HepG2 (cell line): ENCODE measurements around the gene RAMP3. TPM values are rescaled to one million over a fixed set of nuclear protein-coding genes. Genes with fewer than 3 reads are reported as not detected.

Experiments used
- ATAC-seq: fragments of 200-7000 bp; cut with Tn5 transposase; 3 replicates; pipeline ENCODE4 v1.9.1; 2020; ENCODE audit warnings: mild to moderate bottlenecking, moderate library complexity
- BruUV-seq: library from RNA; stranded (reverse); fragments of 400-500 nt; replicated peaks from 2 replicates; lab custom pipeline; 2021; lab: Mats Ljungman, UMichigan
- CTCF ChIA-PET: fragments of 300-600 bp; formaldehyde crosslinking; extraction: SDS; loops from one replicate; lab custom pipeline; 2021; ENCODE audit warnings: low total read pairs, inconsistent platforms, low intra/inter-chr PET ratio; lab: Yijun Ruan, JAX
- POLR2A ChIA-PET: fragments of 350-600 bp; sonication (Branson Sonifier 250); formaldehyde crosslinking; loops from one replicate; lab custom pipeline; 2020; ENCODE audit warnings: antibody characterized with exemption, inconsistent platforms; lab: Yijun Ruan, JAX
- DNase-seq: peaks from one replicate; pipeline ENCODE4 v3.0.0-alpha.2; 2015; ENCODE audit warnings: low spot score
- FAIRE-seq: peaks from 3 replicates; lab custom pipeline; 2011; peaks lifted over from hg19 to GRCh38; lab: Jason Lieb, UNC
- H2AFZ ChIP-seq: one replicate; pipeline ENCODE4 v1.6.1; 2011; ENCODE audit warnings: low read length, inconsistent platforms
- H3K27ac ChIP-seq: fragments of 300-600 bp; 3 replicates; pipeline ENCODE4 v1.8.0; 2011; ENCODE audit warnings: mixed run types, mild to moderate bottlenecking, mixed read lengths, low read length, inconsistent platforms; ENCODE audit not compliant: insufficient read depth; ENCODE audit errors: extremely low read length
- H3K27me3 ChIP-seq, 2 experiments: fragments of 200-600 bp in 1 of 2; 2 replicates in 1 of 2; 3 replicates in 1 of 2; pipeline versions ENCODE4 v1.6.0 to v1.8.0; 2011; ENCODE audit warnings: low read length in 2 of 2, mild to moderate bottlenecking in 2 of 2, moderate library complexity in 2 of 2, inconsistent platforms in 1 of 2; ENCODE audit not compliant: insufficient read depth in 2 of 2, control insufficient read depth in 1 of 2
- H3K36me3 ChIP-seq, 2 experiments: fragments of 200-600 bp in 1 of 2; replicated peaks in 1 of 2; 2 replicates in 1 of 2; 3 replicates in 1 of 2; pipeline versions ENCODE4 v1.5.1 to v1.8.0; 2011; ENCODE audit warnings: low read length in 2 of 2, inconsistent platforms in 1 of 2; ENCODE audit not compliant: insufficient read depth in 2 of 2, control insufficient read depth in 1 of 2
- H3K4me1 ChIP-seq: 2 replicates; pipeline ENCODE4 v1.5.1; 2012; ENCODE audit warnings: low read length, inconsistent platforms; ENCODE audit not compliant: insufficient read depth
- H3K4me2 ChIP-seq: 2 replicates; pipeline ENCODE4 v1.6.0; 2011; ENCODE audit warnings: low read depth, low read length, inconsistent platforms
- H3K4me3 ChIP-seq, 3 experiments: fragments of 200-600 bp in 1 of 3; sonication (generic), shearing (Covaris generic) in 1 of 3; replicated peaks in 1 of 3; 2 replicates each; pipeline ENCODE4 v1.5.1; 2011 to 2016; ENCODE audit warnings: low read length in 3 of 3, inconsistent platforms in 2 of 3, low read depth in 2 of 3, mild to moderate bottlenecking in 2 of 3, control low read depth in 1 of 3, mixed read lengths in 1 of 3; ENCODE audit not compliant: insufficient read depth in 1 of 3
- H3K79me2 ChIP-seq: one replicate; pipeline ENCODE4 v1.6.1; 2011; ENCODE audit warnings: low read length, inconsistent platforms; ENCODE audit not compliant: insufficient read depth
- H3K9ac ChIP-seq: 2 replicates; pipeline ENCODE4 v1.6.0; 2011; ENCODE audit warnings: mild to moderate bottlenecking, low read depth, low read length, inconsistent platforms; ENCODE audit not compliant: insufficient read depth
- H3K9me3 ChIP-seq: 2 replicates; pipeline ENCODE4 v1.5.1; 2012; ENCODE audit warnings: mild to moderate bottlenecking, low read length
- H4K20me1 ChIP-seq: 2 replicates; pipeline ENCODE4 v1.6.0; 2011; ENCODE audit warnings: inconsistent platforms, mild to moderate bottlenecking, low read length, moderate library complexity; ENCODE audit not compliant: insufficient read depth
- CHD2 ChIP-seq: IDR thresholded peaks from 2 replicates; pipeline ENCODE4 v1.6.1; 2011; ENCODE audit warnings: low read depth, low read length, improper control_type of control experiment
- TARDBP ChIP-seq: sonication (generic); formaldehyde crosslinking; IDR thresholded peaks from 2 replicates; pipeline ENCODE4 v1.8.0; 2022; ENCODE audit warnings: mild to moderate bottlenecking, missing genetic modification reagents
- YEATS4 ChIP-seq: sonication (generic); formaldehyde crosslinking; IDR thresholded peaks from 2 replicates; pipeline ENCODE4 v1.4.0; 2020; ENCODE audit warnings: missing genetic modification reagents, borderline replicate concordance
- WGBS: methylation state at CpG from one replicate; pipeline ENCODE4 v1.1.6; 2017; ENCODE audit warnings: low lambda C conversion rate; 5-methylcytosine and 5-hydroxymethylcytosine counted together
- in situ Hi-C: cut with HindIII; loops from 2 replicates; pipeline ENCODE4 v1.10.0; 2017; ENCODE audit warnings: low pct_unique_long_range_greater_than_20kb; ENCODE audit not compliant: extremely low pct_ligation_motif_present
- intact Hi-C: fragments of 100-400 bp; cut with micrococcal nuclease; formaldehyde crosslinking; loops from one replicate; pipeline ENCODE4 v1.10.0; 2022; ENCODE audit not compliant: unreplicated experiment
- polyA plus RNA-seq, 8 experiments: library from polyadenylated mRNA; depleted of rRNA in 3 of 8; stranded (reverse) in 7 of 8; unstranded in 1 of 8; fragments of >200 nt; fragmentation: Illumina TruSeq in 4 of 8; extraction: Trizol in 4 of 8; gene quantifications; 2 replicates each; pipeline versions ENCODE4 v1.2.1 to v1.2.3, GENCODE V29; 2011 to 2016; ENCODE audit warnings: low read depth in 4 of 8, missing spikeins in 1 of 8, mixed read lengths in 1 of 8; ENCODE audit not compliant: insufficient read depth in 1 of 8
- total RNA-seq, 5 experiments: library from RNA; depleted of rRNA; stranded (reverse); fragments of >200 nt; fragmentation: Illumina TruSeq; extraction: Trizol; gene quantifications; 2 replicates each; pipeline ENCODE4 v1.2.3, GENCODE V29; 2016; ENCODE audit warnings: low read depth in 1 of 5
- TF ChIP-seq, protein P1 (sequence below): sonication (generic); formaldehyde crosslinking; conservative IDR thresholded peaks from 2 replicates; pipeline ENCODE4 v1.4.0; 2020; ENCODE audit warnings: missing genetic modification reagents
- TF ChIP-seq, protein P2 (sequence below): sonication (generic); formaldehyde crosslinking; IDR thresholded peaks from 2 replicates; pipeline ENCODE4 v1.4.0; 2020; ENCODE audit warnings: missing genetic modification reagents, borderline replicate concordance

The RAMP3 gene
- total and polyA plus RNA-seq, 2 of the 13 experiments (the other 11 are each of a cell fraction or from before 2014, with no cell fraction given) = not detected

DNA sequence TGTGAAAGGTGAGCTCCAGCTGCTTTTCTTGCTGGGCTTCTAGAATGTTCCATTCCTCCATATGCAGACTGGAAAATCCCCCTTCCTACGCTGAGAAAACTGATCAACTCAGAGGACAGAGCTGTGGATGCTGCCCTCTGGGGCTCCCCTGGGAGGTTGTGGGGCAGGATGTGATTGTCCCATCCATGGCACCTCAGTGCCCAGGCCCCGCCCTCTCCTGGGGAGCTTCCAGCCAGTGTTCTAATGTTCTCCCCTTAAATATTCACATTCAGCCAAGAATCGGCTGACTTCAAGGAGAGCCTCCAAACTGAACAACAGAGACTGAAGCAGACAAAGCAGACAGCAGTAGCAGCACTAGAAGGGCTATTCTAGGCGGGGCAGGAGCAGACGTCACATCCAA is 55.0 kb downstream of the RAMP3 start:
- Histone ChIP-seq H3K9me3 (no peaks in the 10 kb centered on the region), H3K27me3 (peaks cover 0 to 33% of the 10 kb centered on the region in 2 experiments; a peak in 2 of 5 replicates), H4K20me1 (no peaks in the 10 kb centered on the region), H3K79me2 (no peaks in the 10 kb centered on the region), H3K4me2 (no peak overlapping the region), H2AFZ (no peak overlapping the region), H3K36me3 (no peaks in the 10 kb centered on the region), H3K27ac (no peak overlapping the region), H3K9ac (no peak overlapping the region), H3K4me3 (no peak overlapping the region), H3K4me1 (no peaks in the 10 kb centered on the region)
- intact Hi-C loops (no loop called here), in situ Hi-C loops (no loop called here)
- FAIRE-seq (no peak), ATAC-seq (no peak), DNase-seq (no peak)
- TF ChIP-seq, protein P1, sequence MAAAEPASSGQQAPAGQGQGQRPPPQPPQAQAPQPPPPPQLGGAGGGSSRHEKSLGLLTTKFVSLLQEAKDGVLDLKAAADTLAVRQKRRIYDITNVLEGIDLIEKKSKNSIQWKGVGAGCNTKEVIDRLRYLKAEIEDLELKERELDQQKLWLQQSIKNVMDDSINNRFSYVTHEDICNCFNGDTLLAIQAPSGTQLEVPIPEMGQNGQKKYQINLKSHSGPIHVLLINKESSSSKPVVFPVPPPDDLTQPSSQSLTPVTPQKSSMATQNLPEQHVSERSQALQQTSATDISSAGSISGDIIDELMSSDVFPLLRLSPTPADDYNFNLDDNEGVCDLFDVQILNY = no peak
- ChIA-PET CTCF (no interaction called here), POLR2A (no interaction called here)
- no TSS peak for BruUV-seq
- WGBS = 9% methylated on average over 4 of the region's 5 CpGs

DNA sequence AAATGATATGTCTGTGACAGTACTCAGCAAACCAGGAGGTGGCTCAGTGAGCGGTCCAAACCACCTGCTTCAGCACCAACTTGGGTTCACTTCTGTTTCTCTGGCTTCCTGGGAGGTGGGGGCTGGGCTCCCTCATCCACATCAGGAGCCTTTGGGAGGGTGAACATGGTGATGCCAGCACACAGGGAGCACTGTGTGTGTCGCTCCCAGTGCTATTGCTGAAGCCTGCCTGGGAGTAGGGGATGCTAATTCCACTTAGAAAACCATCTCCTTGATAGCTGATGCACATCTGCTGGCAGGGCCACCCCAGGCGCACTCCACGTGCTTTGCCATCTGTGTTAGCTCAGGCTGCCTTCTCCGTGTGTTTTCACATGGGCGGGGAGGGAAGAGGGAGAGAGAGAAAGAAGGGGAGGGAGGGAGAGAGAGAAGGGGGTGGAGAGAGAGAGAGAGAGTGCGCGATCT is 58.0 kb downstream of the RAMP3 start:
- DNase-seq (no peak), FAIRE-seq (no peak), ATAC-seq (no peak)
- no peaks in the 10 kb centered on the region for H3K79me2 ChIP-seq
- ChIA-PET POLR2A (no interaction called here), CTCF (no interaction called here)
- H3K4me2 ChIP-seq = no peak overlapping the region
- H3K36me3 ChIP-seq = no peaks in the 10 kb centered on the region
- intact Hi-C loops (no loop called here), in situ Hi-C loops (no loop called here)
- WGBS = 2% methylated on average over 7 of the region's 8 CpGs
- peaks cover 0 to 38% of the 10 kb centered on the region in 2 experiments; a peak in 2 of 5 replicates for H3K27me3 ChIP-seq
- no peak overlapping the region for H2AFZ ChIP-seq
- no peaks in the 10 kb centered on the region for H3K9me3 ChIP-seq
- no peak overlapping the region for H3K9ac ChIP-seq
- H3K27ac ChIP-seq = no peak overlapping the region
- TF ChIP-seq TARDBP (CRISPR knock-in tag) (no peak), CHD2 (no peak), YEATS4 (CRISPR knock-in tag) (no peak)
- TF ChIP-seq, protein P2, sequence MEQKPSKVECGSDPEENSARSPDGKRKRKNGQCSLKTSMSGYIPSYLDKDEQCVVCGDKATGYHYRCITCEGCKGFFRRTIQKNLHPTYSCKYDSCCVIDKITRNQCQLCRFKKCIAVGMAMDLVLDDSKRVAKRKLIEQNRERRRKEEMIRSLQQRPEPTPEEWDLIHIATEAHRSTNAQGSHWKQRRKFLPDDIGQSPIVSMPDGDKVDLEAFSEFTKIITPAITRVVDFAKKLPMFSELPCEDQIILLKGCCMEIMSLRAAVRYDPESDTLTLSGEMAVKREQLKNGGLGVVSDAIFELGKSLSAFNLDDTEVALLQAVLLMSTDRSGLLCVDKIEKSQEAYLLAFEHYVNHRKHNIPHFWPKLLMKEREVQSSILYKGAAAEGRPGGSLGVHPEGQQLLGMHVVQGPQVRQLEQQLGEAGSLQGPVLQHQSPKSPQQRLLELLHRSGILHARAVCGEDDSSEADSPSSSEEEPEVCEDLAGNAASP (CRISPR knock-in tag) = no peak
- H3K4me3 ChIP-seq = no peak overlapping the region
- H3K4me1 ChIP-seq = no peaks in the 10 kb centered on the region
- no TSS peak for BruUV-seq
- H4K20me1 ChIP-seq = no peaks in the 10 kb centered on the region
